Adrenal gland (tissue), 12 donors: Measurements from ENCODE around the gene SBDS. TPM values are rescaled to one million over a fixed set of nuclear protein-coding genes. Genes with fewer than 3 reads are reported as not detected.

ENCODE experiments used
- DNase-seq, 7 donors: peaks; one replicate each; pipeline ENCODE4 v3.0.0-alpha.2; 2019 to 2020
- H3K27ac ChIP-seq, 5 donors: fragments of 200-600 bp; sonication (generic) in 4 of 5; 1 replicate in 3 of 5; 2 replicates in 2 of 5; pipeline versions ENCODE4 v1.5.1 to v1.8.0; 2016 to 2020; ENCODE audit warnings: mild to moderate bottlenecking in 1 of 5
- H3K27me3 ChIP-seq: fragments of 200-600 bp; 2 replicates; pipeline ENCODE4 v1.8.0; 2021
- H3K36me3 ChIP-seq, 2 donors: fragments of 200-600 bp; replicated peaks in 1 of 2; 1 replicate in 1 of 2; 2 replicates in 1 of 2; pipeline versions ENCODE4 v1.5.1 to v1.8.0; 2018 to 2022
- H3K4me1 ChIP-seq, 2 donors: fragments of 200-600 bp; replicated peaks in 1 of 2; 1 replicate in 1 of 2; 2 replicates in 1 of 2; pipeline versions ENCODE4 v1.5.1 to v1.8.0; 2018 to 2021
- H3K4me3 ChIP-seq, 4 donors: fragments of 200-600 bp; sonication (generic) in 3 of 4; one replicate each; pipeline ENCODE4 v1.5.1; 2016 to 2018
- H3K9me3 ChIP-seq, 3 donors: fragments of 200-600 bp; sonication (generic) in 1 of 3; replicated peaks in 1 of 3; 1 replicate in 2 of 3; 2 replicates in 1 of 3; pipeline versions ENCODE4 v1.5.1 to v1.8.0; 2016 to 2021
- POLR2A ChIP-seq, 2 donors: fragments of 450-650 bp; IDR thresholded peaks; one replicate each; pipeline ENCODE4 v1.6.1; 2017; ENCODE audit warnings: antibody characterized with exemption in 2 of 2, mild to moderate bottlenecking in 2 of 2, moderate library complexity in 1 of 2
- WGBS, 4 donors: extraction: QIAGEN DNeasy Blood & Tissue Kit in 2 of 4; methylation state at CpG; one replicate each; pipeline versions ENCODE4 v1.1.5 to v1.1.7; 2013 to 2017; 5-methylcytosine and 5-hydroxymethylcytosine counted together
- intact Hi-C, 2 donors: fragments of 100-400 bp; cut with DNase I; formaldehyde crosslinking; loops; one replicate each; pipeline versions ENCODE4 v1.14.1 to v1.15.0; 2022 to 2023
- polyA plus RNA-seq, 3 donors: library from polyadenylated mRNA; stranded (reverse); fragments of 200-250 nt in 2 of 3; fragments of 350-450 nt in 1 of 3; fragmentation: Illumina TruSeq in 1 of 3; extraction: RNeasy Lipid Tissue Mini Kit (QIAGEN cat#74804) in 1 of 3; gene quantifications; one replicate each; pipeline ENCODE4 v1.2.3, GENCODE V29; 2013 to 2014
- total RNA-seq, 9 donors: library from RNA; depleted of rRNA in 4 of 9; stranded (reverse); fragments of >200 nt in 4 of 9; fragments of 120-200 nt in 1 of 9; fragmentation: NEBNext Ultra II Directional in 1 of 9; extraction: Animal tissue kit (Norgen Biotek cat#: 25700) in 1 of 9; gene quantifications; one replicate each; pipeline versions ENCODE4 v1.1.0 to v1.2.4, GENCODE V29; 2013 to 2023
- TF ChIP-seq, protein P1 (sequence below), 6 experiments: fragments of 450-650 bp in 4 of 6; fragments of 200-600 bp in 2 of 6; sonication (generic) in 1 of 6; IDR thresholded peaks; 1 replicate in 5 of 6; 2 replicates in 1 of 6; pipeline versions ENCODE4 v1.5.1 to v1.8.0; 2016 to 2021; ENCODE audit warnings: antibody characterized with exemption in 6 of 6, mild to moderate bottlenecking in 2 of 6, moderate library complexity in 1 of 6
- donor health status: healthy with polysubstance abuse.
- donor health status: Bipolar disorder and iron deficiency.
- donor health status: DM: yes; HTN: yes; CAD: no.
- donor health status: DM: no; HTN: no; CAD: no.
- donor health status: DM: no; HTN: no; CAD: no.
- donor health status: DM: yes; HTN: yes; CAD: no.

Gene SBDS
- total and polyA plus RNA-seq, 12 donors = 71.8 to 245 (median 99.3) TPM

DNA sequence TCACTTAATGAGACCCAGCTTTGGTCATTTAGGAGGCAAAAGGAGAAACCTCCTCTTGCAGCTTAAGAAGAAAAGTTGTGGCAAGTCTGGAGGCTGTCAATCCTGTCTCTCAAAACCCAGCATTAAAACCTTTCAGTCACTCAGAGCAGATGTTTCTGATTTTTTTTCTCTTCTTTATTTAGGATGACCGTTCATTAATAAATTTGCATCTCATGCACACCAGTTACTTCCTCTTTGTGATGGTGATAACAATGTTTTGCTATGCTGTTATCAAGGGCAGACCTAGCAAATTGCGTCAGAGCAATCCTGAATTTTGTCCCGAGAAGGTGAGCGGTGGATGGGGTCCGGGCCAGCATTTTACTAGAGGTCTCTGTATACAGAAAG, 42.4 kb downstream of the SBDS start:
- Histone ChIP-seq H3K27me3 (no peaks in the 10 kb centered on the region), H3K27ac (peak overlapping the region in 1 of 5 donors; percentile 55), H3K36me3 (peaks cover 0 to 80% of the 10 kb centered on the region in 2 donors), H3K4me3 (no peak overlapping the region), H3K9me3 (no peaks in the 10 kb centered on the region), H3K4me1 (peaks cover 0 to 8% of the 10 kb centered on the region in 2 donors)
- DNase-seq = no peak
- TF ChIP-seq, protein P1, sequence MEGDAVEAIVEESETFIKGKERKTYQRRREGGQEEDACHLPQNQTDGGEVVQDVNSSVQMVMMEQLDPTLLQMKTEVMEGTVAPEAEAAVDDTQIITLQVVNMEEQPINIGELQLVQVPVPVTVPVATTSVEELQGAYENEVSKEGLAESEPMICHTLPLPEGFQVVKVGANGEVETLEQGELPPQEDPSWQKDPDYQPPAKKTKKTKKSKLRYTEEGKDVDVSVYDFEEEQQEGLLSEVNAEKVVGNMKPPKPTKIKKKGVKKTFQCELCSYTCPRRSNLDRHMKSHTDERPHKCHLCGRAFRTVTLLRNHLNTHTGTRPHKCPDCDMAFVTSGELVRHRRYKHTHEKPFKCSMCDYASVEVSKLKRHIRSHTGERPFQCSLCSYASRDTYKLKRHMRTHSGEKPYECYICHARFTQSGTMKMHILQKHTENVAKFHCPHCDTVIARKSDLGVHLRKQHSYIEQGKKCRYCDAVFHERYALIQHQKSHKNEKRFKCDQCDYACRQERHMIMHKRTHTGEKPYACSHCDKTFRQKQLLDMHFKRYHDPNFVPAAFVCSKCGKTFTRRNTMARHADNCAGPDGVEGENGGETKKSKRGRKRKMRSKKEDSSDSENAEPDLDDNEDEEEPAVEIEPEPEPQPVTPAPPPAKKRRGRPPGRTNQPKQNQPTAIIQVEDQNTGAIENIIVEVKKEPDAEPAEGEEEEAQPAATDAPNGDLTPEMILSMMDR (IDR thresholded peaks at IDR 0.05) = no peak
- no peak for TF ChIP-seq POLR2A (IDR thresholded peaks at IDR 0.05)
- intact Hi-C loops = no loop called here
- 84 to 92% (median 86%) methylated on average over 5 of the region's 5 CpGs for WGBS, 4 donors

DNA sequence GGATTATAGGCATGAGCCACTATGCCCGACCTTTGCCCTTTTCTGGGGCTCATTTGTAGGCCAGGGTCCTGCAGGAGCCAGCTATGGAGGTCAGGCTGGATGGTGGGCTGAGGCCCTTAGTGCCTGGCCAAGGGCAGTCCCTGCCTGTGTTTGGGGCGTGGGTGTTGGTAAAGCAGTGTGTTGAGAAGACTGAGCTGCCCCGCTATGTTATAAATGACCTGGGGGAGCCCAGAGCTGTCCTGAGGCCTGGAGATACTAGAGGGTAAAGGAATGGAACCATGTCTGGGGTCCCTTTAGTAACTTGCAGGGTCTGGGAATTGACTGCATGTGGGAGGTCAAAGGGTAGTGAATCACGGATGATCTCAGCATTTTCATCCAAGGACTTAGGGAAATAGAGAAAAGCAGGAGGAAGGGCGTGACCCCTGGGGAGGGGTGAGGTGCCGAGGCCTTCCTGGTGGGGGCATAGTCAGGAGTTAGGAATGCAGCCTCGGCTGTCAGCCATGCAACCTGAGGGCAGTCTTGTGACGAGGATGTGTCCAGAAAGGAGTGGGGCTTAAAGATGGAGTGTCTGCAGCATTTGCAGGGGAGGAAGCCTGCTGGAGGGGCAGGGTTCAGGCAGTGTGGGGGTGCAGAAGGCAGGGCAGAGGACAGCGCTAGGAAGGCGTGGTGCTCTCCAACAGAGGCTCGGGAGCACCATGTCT, 42.9 kb downstream of the SBDS start:
- H3K27me3 ChIP-seq = no peaks in the 10 kb centered on the region
- WGBS, 4 donors = 61 to 66% (median 64%) methylated on average over 10 to 11 of the region's 11 CpGs
- intact Hi-C loops = no loop called here
- TF ChIP-seq, protein P1 (IDR thresholded peaks at IDR 0.05) = no peak
- TF ChIP-seq POLR2A (IDR thresholded peaks at IDR 0.05) = no peak
- H3K4me3 ChIP-seq = no peak overlapping the region
- H3K36me3 ChIP-seq = peaks cover 0 to 80% of the 10 kb centered on the region in 2 donors
- H3K9me3 ChIP-seq = no peaks in the 10 kb centered on the region
- peaks cover 0 to 8% of the 10 kb centered on the region in 2 donors for H3K4me1 ChIP-seq
- peak in 4 of 7 donors; percentile 41 to 62 (median 56) for DNase-seq
- peak overlapping the region in 1 of 5 donors; percentile 55 for H3K27ac ChIP-seq

DNA sequence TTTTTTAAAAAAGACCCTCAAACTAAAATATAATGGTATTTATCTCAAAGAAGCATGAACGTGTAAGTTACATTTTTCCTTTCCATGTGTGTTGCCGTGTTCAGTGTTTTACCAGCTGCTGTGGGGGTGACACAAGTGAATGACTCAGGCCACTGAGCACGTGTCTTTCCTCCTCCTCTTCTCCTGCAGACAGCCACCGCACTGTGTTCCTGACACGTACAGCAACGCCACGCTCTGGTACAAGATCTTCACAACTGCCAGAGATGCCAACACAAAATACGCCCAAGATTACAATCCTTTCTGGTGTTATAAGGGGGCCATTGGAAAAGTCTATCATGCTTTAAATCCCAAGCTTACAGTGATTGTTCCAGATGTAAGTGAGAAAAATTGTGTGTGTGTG, 44.6 kb downstream of the SBDS start:
- intact Hi-C loops = no loop called here
- H3K36me3 ChIP-seq = peaks cover 0 to 84% of the 10 kb centered on the region in 2 donors

DNA sequence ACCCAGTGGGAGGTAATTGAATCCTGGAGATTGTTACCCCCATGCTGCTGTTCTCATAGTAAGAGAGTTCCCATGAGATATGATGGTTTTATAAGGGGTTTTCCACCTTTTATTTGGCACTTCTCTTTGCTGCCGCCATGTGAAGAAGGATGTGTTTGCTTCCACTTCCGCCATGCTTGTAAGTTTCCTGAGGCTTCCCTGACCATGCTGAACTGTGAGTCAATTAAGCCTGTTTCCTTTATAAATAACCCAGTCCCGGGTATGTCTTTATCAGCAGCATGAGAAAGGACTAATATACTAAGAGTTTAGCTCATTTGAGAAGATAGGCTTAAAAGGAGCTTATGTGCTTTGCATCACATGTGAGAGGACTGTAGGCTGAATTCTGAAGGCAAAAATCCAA, 45.1 kb downstream of the SBDS start:
- Histone ChIP-seq H3K27me3 (no peaks in the 10 kb centered on the region), H3K36me3 (peaks cover 0 to 84% of the 10 kb centered on the region in 2 donors), H3K4me1 (peaks cover 0 to 8% of the 10 kb centered on the region in 2 donors), H3K27ac (no peak overlapping the region), H3K9me3 (no peaks in the 10 kb centered on the region), H3K4me3 (no peak overlapping the region)
- WGBS, 4 donors = 70 to 79% (median 76%) methylated on average over 3 of the region's 3 CpGs
- no peak for TF ChIP-seq POLR2A (IDR thresholded peaks at IDR 0.05)
- TF ChIP-seq, protein P1 (IDR thresholded peaks at IDR 0.05) = no peak
- peak in 1 of 7 donors; percentile 1 for DNase-seq
- intact Hi-C loops = no loop called here

More for the DNA sequence above, 44.6 kb downstream of the SBDS start:
- 79 to 91% (median 83%) methylated on average over 8 of the region's 8 CpGs for WGBS, 4 donors
- H3K9me3 ChIP-seq = no peaks in the 10 kb centered on the region
- DNase-seq = peak in 5 of 7 donors; percentile 36 to 68 (median 58)
- peaks cover 0 to 8% of the 10 kb centered on the region in 2 donors for H3K4me1 ChIP-seq
- no peak for TF ChIP-seq POLR2A (IDR thresholded peaks at IDR 0.05)
- TF ChIP-seq, protein P1 (IDR thresholded peaks at IDR 0.05) = no peak
- no peaks in the 10 kb centered on the region for H3K27me3 ChIP-seq
- no peak overlapping the region for H3K27ac ChIP-seq
- no peak overlapping the region for H3K4me3 ChIP-seq
